C4-2B (cell line): ENCODE data around the gene CCDC85C.

ENCODE experiments used
- H3K27ac ChIP-seq: fragments of 450-650 bp; 2 replicates; pipeline ENCODE4 v1.5.1; 2017
- CTCF ChIP-seq: fragments of 450-650 bp; conservative IDR thresholded peaks from 2 replicates; pipeline ENCODE4 v1.5.1; 2017; ENCODE audit warnings: mild to moderate bottlenecking
- ZFX ChIP-seq: fragments of 450-650 bp; IDR thresholded peaks from 2 replicates; pipeline ENCODE4 v1.6.1; 2017

Gene CCDC85C

GRCh38 chr14:99467336-99468078 is 136.5 kb downstream of the CCDC85C start:
- no peak overlapping the region for H3K27ac ChIP-seq

GRCh38 chr14:99466758-99467157 is 137.2 kb downstream of the CCDC85C start:
- TF ChIP-seq CTCF, result no peak
- no peak for TF ChIP-seq ZFX
- H3K27ac ChIP-seq, result no peak overlapping the region

More at GRCh38 chr14:99467336-99468078, 136.5 kb downstream of the CCDC85C start:
- no peak for TF ChIP-seq CTCF
- no peak for TF ChIP-seq ZFX

- TF ChIP-seq CTCF, result no peak
- no peak for TF ChIP-seq ZFX
- no peak overlapping the region for H3K27ac ChIP-seq
Observed at GRCh38 chr14:99465288-99465687, 138.7 kb downstream of the CCDC85C start.

GRCh38 chr14:99463974-99464373 is 140.0 kb downstream of the CCDC85C start:
- H3K27ac ChIP-seq, result no peak overlapping the region
- TF ChIP-seq CTCF (no peak), ZFX (no peak)

GRCh38 chr14:99462210-99462609 is 141.8 kb downstream of the CCDC85C start:
- TF ChIP-seq ZFX (no peak), CTCF (no peak)

GRCh38 chr14:99461411-99462085 is 142.5 kb downstream of the CCDC85C start:
- no peak overlapping the region for H3K27ac ChIP-seq
- TF ChIP-seq CTCF (no peak), ZFX (no peak)

More at GRCh38 chr14:99462210-99462609, 141.8 kb downstream of the CCDC85C start:
- H3K27ac ChIP-seq, result no peak overlapping the region

- TF ChIP-seq ZFX (no peak), CTCF (no peak)
- no peak overlapping the region for H3K27ac ChIP-seq
Observed at GRCh38 chr14:99460793-99461192, 143.2 kb downstream of the CCDC85C start.
